Measurements from ENCODE around the gene WIZ.

The WIZ gene

DNA sequence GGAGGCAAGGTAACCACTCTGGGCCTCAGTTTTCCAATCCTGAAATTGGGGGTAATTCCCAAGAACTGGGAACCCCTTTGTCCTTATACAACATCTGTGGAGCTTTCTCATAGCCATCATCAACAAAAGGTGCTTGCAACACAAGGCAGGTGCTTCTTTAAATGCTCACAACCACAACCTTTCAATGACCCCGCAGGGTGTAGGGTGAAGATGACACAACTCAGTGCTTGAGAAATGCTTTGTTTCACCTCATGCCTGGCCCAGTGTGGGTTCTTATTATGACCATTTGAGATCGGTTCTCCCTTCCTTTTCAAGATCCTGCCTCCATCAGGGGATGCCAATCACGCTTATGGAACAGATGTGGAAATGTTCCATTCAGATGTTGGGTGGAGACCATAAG is 8.4 kb downstream of the WIZ start:
- H3K4me3 ChIP-seq (replicated peaks; ENCODE audit: low read depth, low read length), result no peak overlapping the region
- no peak for DNase-seq (ENCODE audit: extremely low read depth, low read depth)
- no peak for TF ChIP-seq CTCF (IDR thresholded peaks at IDR 0.05; ENCODE audit: low read depth, low read length, missing control alignments)

- H3K4me3 ChIP-seq (replicated peaks; ENCODE audit: low read depth, low read length), result no peak overlapping the region
- DNase-seq (ENCODE audit: extremely low read depth, low read depth), result no peak
- TF ChIP-seq CTCF (IDR thresholded peaks at IDR 0.05; ENCODE audit: low read depth, low read length, missing control alignments), result no peak
Observed at GRCh38 chr19:15439821-15440641, 9.7 kb downstream of the WIZ start.

DNA sequence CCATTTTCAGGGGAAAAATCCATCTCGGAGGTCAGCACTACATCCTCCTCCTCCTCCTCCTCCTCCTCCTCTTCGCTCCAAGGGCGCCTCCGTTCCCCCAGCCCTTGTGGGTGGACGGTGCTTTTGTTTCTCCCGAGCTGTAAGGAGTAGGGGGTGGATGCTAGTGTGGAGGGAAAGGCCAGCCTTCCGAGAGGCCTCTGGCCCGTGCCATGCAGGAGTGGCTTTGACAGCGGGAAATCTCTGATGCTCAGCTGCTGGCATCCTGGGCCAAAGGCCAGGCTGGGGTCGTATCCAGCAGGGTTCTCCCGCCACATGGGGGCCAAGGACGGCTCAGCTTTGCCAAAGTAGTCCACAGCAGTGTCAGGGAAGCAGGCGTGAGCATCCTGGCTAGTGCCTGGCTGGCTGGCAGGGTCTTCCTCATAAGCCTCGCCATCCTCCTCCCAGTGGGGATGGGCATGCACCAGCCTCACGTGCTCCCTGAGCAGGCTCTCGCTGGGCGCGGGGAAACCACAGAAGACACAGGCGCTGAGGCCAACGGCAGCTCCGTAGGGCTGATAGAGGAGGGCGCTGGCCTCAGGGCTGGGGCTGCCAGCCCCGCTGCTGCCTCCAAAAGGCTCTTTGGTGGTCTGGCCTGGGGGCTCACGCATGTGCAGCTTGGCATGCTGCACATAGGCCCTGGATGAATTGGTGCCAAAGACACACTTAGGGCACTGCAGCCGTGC is 10.5 kb downstream of the WIZ start:
- H3K4me3 ChIP-seq (replicated peaks; ENCODE audit: low read depth, low read length), result no peak overlapping the region
- DNase-seq (ENCODE audit: extremely low read depth, low read depth), result no peak
- TF ChIP-seq CTCF (IDR thresholded peaks at IDR 0.05; ENCODE audit: low read depth, low read length, missing control alignments), result no peak

- TF ChIP-seq CTCF (IDR thresholded peaks at IDR 0.05; ENCODE audit: low read depth, low read length, missing control alignments), result no peak
- DNase-seq (ENCODE audit: extremely low read depth, low read depth), result no peak
- H3K4me3 ChIP-seq (replicated peaks; ENCODE audit: low read depth, low read length), result no peak overlapping the region
Observed at GRCh38 chr19:15438577-15438976, 11.2 kb downstream of the WIZ start.

DNA sequence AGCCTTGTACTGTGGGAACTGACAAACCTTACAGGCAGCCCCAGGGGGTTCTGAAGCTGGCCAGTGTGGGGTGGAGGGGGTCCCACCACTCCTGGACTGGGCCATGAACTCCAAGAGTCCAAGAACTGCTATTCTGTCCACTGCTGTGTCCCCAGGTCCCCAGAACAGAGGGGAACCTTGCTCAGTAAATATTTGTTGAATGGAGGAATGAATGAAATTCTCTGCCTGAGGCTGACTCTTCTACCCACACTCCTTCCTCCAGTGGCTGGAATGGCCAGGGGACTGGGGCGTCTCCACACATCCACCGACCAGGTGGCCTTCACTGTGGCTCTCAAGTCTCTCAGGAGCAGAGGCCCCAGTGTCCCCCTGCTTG is 11.6 kb downstream of the WIZ start:
- TF ChIP-seq CTCF (IDR thresholded peaks at IDR 0.05; ENCODE audit: low read depth, low read length, missing control alignments), result no peak
- H3K4me3 ChIP-seq (replicated peaks; ENCODE audit: low read depth, low read length), result no peak overlapping the region
- DNase-seq (ENCODE audit: extremely low read depth, low read depth), result no peak

GRCh38 chr19:15437355-15438123 is 12.2 kb downstream of the WIZ start:
- TF ChIP-seq CTCF (IDR thresholded peaks at IDR 0.05; ENCODE audit: low read depth, low read length, missing control alignments), result no peak

More at GRCh38 chr19:15437355-15438123, 12.2 kb downstream of the WIZ start:
- DNase-seq (ENCODE audit: extremely low read depth, low read depth), result no peak
- no peak overlapping the region for H3K4me3 ChIP-seq (replicated peaks; ENCODE audit: low read depth, low read length)
